Activated CD8-positive, alpha-beta T cell treated with anti-CD3 and anti-CD28 coated beads for 36 hours (primary cell): ENCODE data around the gene UPK1B. TPM values are rescaled to one million over a fixed set of nuclear protein-coding genes. Genes with fewer than 3 reads are reported as not detected.

Experiments
- ATAC-seq: fragments of 200-7000 bp; cut with Tn5 transposase; one replicate; pipeline ENCODE4 v1.10.0; 2021; ENCODE audit warnings: mild to moderate bottlenecking, moderate library complexity
- CTCF ChIA-PET: fragments of 350-600 bp; sonication (Branson Sonifier 250); formaldehyde crosslinking; loops from one replicate; lab custom pipeline; 2021; ENCODE audit warnings: antibody characterized with exemption; lab: Charles Lee
- POLR2A ChIA-PET: fragments of 350-600 bp; sonication (Branson Sonifier 250); formaldehyde crosslinking; loops from one replicate; lab custom pipeline; 2021; ENCODE audit warnings: antibody characterized with exemption; lab: Charles Lee
- DNase-seq: peaks from one replicate; pipeline ENCODE4 v3.0.0-alpha.2; 2020
- H3K27ac Mint-ChIP-seq: one replicate; pipeline ENCODE4 v1.8.0; 2021; ENCODE audit warnings: mild to moderate bottlenecking, mixed read lengths
- H3K27me3 Mint-ChIP-seq: one replicate; pipeline ENCODE4 v1.8.0; 2021; ENCODE audit warnings: mixed read lengths
- H3K36me3 Mint-ChIP-seq: one replicate; pipeline ENCODE4 v1.8.0; 2021; ENCODE audit warnings: low read depth, mixed read lengths
- H3K4me1 Mint-ChIP-seq: one replicate; pipeline ENCODE4 v1.8.0; 2021; ENCODE audit warnings: low read depth, mixed read lengths
- H3K4me3 Mint-ChIP-seq: one replicate; pipeline ENCODE4 v1.8.0; 2021; ENCODE audit warnings: mild to moderate bottlenecking, moderate library complexity, mixed read lengths
- H3K9me3 Mint-ChIP-seq: one replicate; pipeline ENCODE4 v1.8.0; 2021; ENCODE audit warnings: mixed read lengths
- intact Hi-C: fragments of 100-400 bp; cut with micrococcal nuclease; formaldehyde crosslinking; loops from one replicate; pipeline ENCODE4 v1.10.0; 2022
- total RNA-seq, 2 experiments: library from RNA; stranded (reverse); gene quantifications; one replicate each; pipeline ENCODE4 v1.2.3, GENCODE V29; 2021
- TF ChIP-seq, protein P1 (sequence below): fragments of 200-600 bp; IDR thresholded peaks from one replicate; pipeline ENCODE4 v1.8.0; 2022; ENCODE audit warnings: antibody characterized with exemption, mild to moderate bottlenecking

Gene UPK1B
- total RNA-seq, 2 experiments from 2014 or later = not detected

DNA sequence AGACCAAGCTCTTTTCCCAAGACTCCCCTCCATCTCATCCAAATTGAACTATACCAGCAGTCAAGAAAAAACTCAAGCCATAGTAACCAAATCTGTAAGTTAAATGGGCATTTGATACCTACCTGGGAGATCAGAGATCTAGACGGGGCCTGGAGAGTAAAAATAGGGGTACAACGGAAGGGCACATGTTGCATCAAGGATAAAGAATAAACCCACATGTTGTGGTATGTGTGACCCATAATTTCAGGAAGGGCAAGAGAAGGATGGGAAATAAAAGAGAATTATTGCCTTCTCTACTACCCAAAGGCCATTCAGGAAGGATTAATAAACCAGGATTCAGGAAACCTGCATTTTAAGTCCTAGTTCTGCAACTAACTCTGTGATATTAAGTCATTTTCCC is 25.9 kb upstream of the UPK1B start:
- DNase-seq (no peak), ATAC-seq (no peak)
- Mint-ChIP-seq H3K36me3 (no peaks in the 10 kb centered on the region), H3K27me3 (no peaks in the 10 kb centered on the region), H3K4me1 (peaks cover 3% of the 10 kb centered on the region), H3K4me3 (no peak overlapping the region), H3K27ac (no peak overlapping the region), H3K9me3 (no peaks in the 10 kb centered on the region)
- ChIA-PET CTCF (interaction anchor here (6.5 kb wide), 1 partner anchor 94 kb away, joined by 61 read pairs; the partner anchor contains the start of gene B4GALT4), POLR2A (no interaction called here)
- intact Hi-C loops = no loop called here
- TF ChIP-seq, protein P1, sequence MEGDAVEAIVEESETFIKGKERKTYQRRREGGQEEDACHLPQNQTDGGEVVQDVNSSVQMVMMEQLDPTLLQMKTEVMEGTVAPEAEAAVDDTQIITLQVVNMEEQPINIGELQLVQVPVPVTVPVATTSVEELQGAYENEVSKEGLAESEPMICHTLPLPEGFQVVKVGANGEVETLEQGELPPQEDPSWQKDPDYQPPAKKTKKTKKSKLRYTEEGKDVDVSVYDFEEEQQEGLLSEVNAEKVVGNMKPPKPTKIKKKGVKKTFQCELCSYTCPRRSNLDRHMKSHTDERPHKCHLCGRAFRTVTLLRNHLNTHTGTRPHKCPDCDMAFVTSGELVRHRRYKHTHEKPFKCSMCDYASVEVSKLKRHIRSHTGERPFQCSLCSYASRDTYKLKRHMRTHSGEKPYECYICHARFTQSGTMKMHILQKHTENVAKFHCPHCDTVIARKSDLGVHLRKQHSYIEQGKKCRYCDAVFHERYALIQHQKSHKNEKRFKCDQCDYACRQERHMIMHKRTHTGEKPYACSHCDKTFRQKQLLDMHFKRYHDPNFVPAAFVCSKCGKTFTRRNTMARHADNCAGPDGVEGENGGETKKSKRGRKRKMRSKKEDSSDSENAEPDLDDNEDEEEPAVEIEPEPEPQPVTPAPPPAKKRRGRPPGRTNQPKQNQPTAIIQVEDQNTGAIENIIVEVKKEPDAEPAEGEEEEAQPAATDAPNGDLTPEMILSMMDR = no peak

DNA sequence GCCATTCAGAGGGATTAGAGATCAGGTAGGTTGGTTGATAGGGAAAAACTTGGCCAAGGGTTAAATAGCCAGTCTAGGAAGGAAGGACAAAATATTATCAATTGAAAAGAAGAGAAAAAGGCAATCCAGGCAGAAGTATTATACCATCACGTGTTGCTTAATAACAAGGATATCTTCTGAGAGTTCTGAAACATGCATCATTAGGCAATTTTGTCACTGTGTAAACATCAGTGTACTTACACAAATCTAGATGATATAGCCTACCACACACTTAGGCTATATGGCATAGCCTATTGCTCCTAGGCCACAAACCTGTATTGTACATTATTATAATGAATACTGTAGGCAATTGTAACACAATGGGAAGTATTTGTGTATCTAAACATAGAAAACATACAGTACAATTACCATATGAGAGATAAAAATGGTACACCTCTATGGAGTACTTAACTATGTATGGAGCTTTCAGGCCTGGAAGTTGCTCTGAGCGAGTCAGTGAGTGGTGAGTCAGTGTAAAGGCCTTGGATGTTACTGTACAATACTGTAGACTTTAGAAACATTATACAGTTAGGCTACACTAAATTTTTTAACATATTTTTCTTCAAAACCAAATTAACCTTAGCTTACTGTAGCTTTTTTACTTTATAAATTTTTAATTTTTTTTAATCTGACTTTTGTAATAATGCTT is 24.8 kb upstream of the UPK1B start:
- Mint-ChIP-seq H3K27ac (no peak overlapping the region), H3K4me1 (peaks cover 3% of the 10 kb centered on the region), H3K36me3 (no peaks in the 10 kb centered on the region), H3K27me3 (peaks cover 3% of the 10 kb centered on the region), H3K9me3 (peaks cover 3% of the 10 kb centered on the region), H3K4me3 (no peak overlapping the region)
- CTCF ChIA-PET = interaction anchor here (0.7 to 1.1 kb wide), 2 partner anchors 92 to 146 kb away, joined by 3 to 7 read pairs; partner anchors contain the start of gene B4GALT4
- TF ChIP-seq, protein P1 = no peak
- intact Hi-C loops = no loop called here
- POLR2A ChIA-PET = no interaction called here
- no peak for ATAC-seq
- DNase-seq = no peak

DNA sequence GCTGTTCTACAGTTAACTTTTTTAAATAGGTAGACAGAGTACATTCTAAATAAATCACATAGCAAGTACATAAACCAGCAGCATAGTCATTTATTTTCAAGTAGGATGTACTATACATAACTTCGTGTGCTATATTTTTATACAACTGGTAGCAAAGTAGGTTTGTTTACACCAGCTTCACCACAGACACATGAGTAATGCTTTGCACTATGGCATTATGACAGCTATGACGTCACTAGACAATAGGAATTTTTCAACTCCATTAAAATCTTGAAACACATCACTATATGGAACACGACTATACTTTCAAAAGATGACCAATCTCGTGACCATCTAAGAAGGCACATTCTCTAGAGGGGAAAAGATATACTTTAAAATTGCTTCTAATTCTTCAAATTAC is 23.9 kb upstream of the UPK1B start:
- intact Hi-C loops = no loop called here
- TF ChIP-seq, protein P1 = no peak
- H3K4me1 Mint-ChIP-seq = peaks cover 3% of the 10 kb centered on the region
- no peak overlapping the region for H3K4me3 Mint-ChIP-seq
- ATAC-seq (peak; percentile 42), DNase-seq (no peak)
- peaks cover 12% of the 10 kb centered on the region for H3K9me3 Mint-ChIP-seq
- H3K36me3 Mint-ChIP-seq = peaks cover 1% of the 10 kb centered on the region
- peaks cover 4% of the 10 kb centered on the region for H3K27me3 Mint-ChIP-seq
- POLR2A ChIA-PET = no interaction called here
- CTCF ChIA-PET = interaction anchor here (0.7 to 1.1 kb wide), 2 partner anchors 91 to 146 kb away, joined by 3 to 7 read pairs; partner anchors contain the start of gene B4GALT4
- no peak overlapping the region for H3K27ac Mint-ChIP-seq

DNA sequence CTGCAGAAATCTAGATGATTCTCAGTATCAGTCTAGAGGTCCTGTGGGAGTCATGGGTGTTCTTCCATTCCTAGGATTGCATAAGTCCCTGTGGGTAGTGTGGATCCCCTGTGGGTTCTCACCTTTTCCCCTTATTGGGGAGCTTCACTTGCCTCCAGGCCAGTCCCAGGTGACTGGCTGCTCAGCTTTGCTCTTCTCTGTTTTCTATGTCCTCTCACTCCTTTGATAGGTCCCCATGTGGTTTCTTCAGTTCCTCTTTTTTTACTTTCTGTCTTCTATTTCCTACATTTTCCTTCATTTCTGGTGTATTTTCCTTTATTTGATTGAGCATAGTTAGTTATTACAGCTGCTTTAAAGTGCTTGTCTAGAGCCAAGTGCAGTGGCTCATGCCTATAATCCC is 16.5 kb upstream of the UPK1B start:
- no peaks in the 10 kb centered on the region for H3K4me1 Mint-ChIP-seq
- intact Hi-C loops = no loop called here
- ChIA-PET CTCF (interaction anchor here (1.2 to 2.2 kb wide), 3 partner anchors 11 to 84 kb away, joined by 3 to 7 read pairs (median 4); partner anchors contain the start of gene TEX55), POLR2A (no interaction called here)
- peaks cover 19% of the 10 kb centered on the region for H3K27me3 Mint-ChIP-seq
- no peak overlapping the region for H3K4me3 Mint-ChIP-seq
- ATAC-seq = no peak
- H3K9me3 Mint-ChIP-seq = peaks cover 16% of the 10 kb centered on the region
- no peak for DNase-seq
- no peak overlapping the region for H3K27ac Mint-ChIP-seq
- TF ChIP-seq, protein P1 = no peak
- peaks cover 1% of the 10 kb centered on the region for H3K36me3 Mint-ChIP-seq

DNA sequence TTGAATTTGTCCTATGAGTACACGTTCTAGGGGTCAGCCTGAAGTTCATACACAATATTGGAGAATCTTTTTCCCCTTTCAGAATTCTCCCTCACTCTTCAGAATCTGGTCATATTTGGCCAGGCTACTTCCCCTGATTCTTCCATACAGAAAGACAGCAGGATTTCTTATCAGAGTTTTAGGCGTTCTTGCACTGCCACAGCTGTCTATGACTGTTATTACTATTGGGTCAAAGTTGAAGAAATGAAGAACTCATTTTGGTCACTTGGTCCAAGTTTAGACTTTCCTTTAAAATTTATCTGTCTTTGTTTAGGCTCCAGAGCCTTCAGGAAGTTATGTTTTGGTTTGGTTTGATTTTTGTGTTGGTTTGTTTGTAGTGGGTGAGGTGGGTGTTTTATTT is 15.4 kb upstream of the UPK1B start:
- Mint-ChIP-seq H3K9me3 (peaks cover 16% of the 10 kb centered on the region), H3K27me3 (peaks cover 21% of the 10 kb centered on the region), H3K36me3 (peaks cover 1% of the 10 kb centered on the region), H3K4me3 (no peak overlapping the region), H3K27ac (no peak overlapping the region), H3K4me1 (no peaks in the 10 kb centered on the region)
- ATAC-seq (no peak), DNase-seq (no peak)
- intact Hi-C loops = no loop called here
- ChIA-PET CTCF (interaction anchor here (1.5 kb wide), 1 partner anchor 83 kb away, joined by 4 read pairs; no protein-coding TSS in a partner anchor), POLR2A (no interaction called here)
- TF ChIP-seq, protein P1 = no peak
